ENCODE data around the gene KLHL26.

DNA sequence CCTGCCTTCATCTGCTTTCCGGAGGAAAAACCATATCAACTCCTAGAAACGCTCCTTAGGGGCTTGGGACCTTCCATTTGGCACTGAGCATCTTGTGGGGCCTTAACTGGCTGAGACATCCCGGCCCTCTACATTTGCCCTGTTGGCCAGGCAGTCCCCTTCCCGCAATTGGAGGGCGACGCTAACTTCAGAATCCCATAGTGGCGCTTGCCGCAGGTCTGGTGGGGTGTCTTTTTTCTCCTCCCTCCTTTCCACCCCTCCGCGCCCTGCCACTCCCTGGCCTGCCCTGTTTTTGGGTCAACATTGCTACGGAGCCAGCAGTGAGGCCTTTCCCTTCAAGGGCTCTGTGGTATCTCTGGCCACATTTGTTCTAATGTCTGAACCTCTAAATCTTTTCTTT is 33.1 kb downstream of the KLHL26 start:
- TF ChIP-seq, protein P1, sequence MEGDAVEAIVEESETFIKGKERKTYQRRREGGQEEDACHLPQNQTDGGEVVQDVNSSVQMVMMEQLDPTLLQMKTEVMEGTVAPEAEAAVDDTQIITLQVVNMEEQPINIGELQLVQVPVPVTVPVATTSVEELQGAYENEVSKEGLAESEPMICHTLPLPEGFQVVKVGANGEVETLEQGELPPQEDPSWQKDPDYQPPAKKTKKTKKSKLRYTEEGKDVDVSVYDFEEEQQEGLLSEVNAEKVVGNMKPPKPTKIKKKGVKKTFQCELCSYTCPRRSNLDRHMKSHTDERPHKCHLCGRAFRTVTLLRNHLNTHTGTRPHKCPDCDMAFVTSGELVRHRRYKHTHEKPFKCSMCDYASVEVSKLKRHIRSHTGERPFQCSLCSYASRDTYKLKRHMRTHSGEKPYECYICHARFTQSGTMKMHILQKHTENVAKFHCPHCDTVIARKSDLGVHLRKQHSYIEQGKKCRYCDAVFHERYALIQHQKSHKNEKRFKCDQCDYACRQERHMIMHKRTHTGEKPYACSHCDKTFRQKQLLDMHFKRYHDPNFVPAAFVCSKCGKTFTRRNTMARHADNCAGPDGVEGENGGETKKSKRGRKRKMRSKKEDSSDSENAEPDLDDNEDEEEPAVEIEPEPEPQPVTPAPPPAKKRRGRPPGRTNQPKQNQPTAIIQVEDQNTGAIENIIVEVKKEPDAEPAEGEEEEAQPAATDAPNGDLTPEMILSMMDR (conservative IDR thresholded peaks at IDR 0.05; ENCODE audit: low read length): no peak
- no peak for TF ChIP-seq EZH2phosphoT487 (IDR thresholded peaks at IDR 0.05; ENCODE audit: borderline replicate concordance)

Measured in Loucy (cell line).